AG09319 (cell line): ENCODE results near the gene MAMLD1.

Source experiments
- DNase-seq: peaks from one replicate; pipeline ENCODE4 v3.0.0-alpha.2; 2010; ENCODE audit warnings: low read depth; ENCODE audit errors: extremely low read depth
- TF ChIP-seq, protein P1 (sequence below): IDR thresholded peaks from 2 replicates; pipeline ENCODE4 v1.5.1; 2011; ENCODE audit warnings: low read depth, mild to moderate bottlenecking, inconsistent platforms, low read length, moderate library complexity

The MAMLD1 gene

DNA sequence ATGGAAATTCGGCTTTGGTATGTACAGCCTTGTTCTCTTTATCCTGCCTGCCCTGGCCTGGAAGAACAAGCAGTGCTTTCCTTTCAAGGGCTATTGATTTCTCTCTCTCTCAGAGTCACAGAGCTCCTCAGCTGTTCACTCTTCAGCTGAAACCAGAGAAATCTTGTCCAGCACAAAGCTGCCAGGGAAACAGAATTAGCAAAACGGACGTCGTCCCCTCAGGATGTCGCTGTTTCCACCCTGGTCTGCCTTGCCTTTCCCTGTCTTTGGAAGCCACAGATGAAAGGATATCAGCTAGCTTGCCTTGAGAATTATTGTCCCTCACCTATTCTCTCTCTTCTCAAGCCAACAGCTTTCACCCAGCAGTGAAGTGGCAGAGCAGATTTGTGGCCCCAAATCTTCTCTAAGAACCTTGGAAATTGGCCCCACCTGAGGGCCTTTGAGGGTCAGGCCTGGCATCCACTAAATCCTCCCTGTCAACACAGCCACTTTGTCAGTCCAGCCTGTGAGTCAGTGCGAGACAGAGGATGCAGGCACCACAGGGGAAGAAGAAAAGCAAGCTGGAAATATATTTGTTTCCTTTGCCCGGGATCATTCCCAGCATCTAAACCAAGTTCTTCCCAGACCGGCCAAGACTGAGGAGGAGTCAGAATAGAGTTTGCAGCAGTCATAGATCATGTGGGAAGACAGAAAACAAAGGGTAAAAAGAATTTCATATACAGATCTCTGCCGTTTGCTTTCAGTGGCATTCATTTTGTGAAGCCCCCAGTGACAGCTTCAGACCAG, 141.5 kb downstream of the MAMLD1 start:
- DNase-seq: no peak
- TF ChIP-seq, protein P1, sequence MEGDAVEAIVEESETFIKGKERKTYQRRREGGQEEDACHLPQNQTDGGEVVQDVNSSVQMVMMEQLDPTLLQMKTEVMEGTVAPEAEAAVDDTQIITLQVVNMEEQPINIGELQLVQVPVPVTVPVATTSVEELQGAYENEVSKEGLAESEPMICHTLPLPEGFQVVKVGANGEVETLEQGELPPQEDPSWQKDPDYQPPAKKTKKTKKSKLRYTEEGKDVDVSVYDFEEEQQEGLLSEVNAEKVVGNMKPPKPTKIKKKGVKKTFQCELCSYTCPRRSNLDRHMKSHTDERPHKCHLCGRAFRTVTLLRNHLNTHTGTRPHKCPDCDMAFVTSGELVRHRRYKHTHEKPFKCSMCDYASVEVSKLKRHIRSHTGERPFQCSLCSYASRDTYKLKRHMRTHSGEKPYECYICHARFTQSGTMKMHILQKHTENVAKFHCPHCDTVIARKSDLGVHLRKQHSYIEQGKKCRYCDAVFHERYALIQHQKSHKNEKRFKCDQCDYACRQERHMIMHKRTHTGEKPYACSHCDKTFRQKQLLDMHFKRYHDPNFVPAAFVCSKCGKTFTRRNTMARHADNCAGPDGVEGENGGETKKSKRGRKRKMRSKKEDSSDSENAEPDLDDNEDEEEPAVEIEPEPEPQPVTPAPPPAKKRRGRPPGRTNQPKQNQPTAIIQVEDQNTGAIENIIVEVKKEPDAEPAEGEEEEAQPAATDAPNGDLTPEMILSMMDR: no peak

DNA sequence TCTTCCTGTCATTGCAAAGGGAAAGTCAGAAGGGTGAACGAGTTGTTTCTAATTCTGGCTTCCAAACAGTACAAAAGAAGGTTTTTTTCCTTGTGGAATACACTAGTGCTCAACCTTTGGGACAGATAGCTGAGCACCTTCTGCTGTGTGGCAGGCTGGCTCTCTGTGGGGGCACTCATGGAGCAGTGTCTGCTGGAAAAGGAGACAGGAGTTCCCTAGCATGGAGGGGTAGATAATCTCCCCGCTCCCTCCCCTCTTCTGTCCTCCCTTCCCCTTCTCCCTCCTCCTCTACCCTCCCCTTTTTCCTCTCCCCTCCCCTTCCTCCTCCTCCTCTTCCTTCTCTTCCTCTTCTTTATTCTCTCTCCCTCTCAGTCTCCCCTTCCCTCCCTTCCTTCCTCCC, 142.9 kb downstream of the MAMLD1 start:
- no peak for DNase-seq
- TF ChIP-seq, protein P1: no peak

DNA sequence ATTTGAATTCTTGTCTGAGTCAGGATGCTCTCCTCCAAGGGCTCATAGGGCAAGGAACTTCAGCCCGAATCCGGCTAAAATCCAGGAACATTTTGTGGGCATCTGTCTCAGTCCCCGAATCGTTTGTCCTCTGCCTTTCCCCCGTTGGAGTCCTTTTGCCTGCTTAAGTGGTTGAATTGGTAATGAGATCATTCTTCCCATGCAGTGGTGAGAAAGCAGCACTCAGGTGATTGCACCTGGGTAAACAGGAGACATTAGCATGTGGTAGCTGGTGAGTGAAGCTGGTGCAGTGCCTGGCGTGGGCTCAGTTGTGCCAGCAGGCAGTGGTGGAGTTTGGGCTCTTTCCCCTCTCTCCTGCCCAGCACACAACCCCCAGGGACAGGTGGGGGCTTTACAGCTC, 143.4 kb downstream of the MAMLD1 start:
- DNase-seq: no peak
- TF ChIP-seq, protein P1: no peak

GRCh38 chrX:150507251-150507856, 144.2 kb downstream of the MAMLD1 start:
- TF ChIP-seq, protein P1: no peak

DNA sequence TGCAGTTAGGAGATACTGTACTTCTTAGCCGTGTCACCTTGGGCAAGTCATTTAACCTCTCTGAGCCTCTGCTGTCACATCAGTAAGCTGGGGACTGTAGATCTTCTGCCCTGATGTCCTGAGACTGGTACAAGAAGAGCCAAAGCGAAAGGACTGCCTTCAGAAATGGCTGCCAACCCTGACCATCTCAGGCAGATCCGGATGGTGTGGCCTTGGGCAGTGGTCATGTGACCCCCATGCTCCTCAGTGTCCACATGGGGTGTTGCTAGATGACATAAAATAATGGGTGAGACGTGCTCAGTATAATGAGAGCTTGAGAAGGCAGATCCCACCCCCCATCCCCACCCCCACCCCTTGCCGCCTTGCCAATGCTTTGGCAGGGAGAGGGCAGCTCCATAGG, 144.9 kb downstream of the MAMLD1 start:
- no peak for DNase-seq
- TF ChIP-seq, protein P1: no peak

More at GRCh38 chrX:150507251-150507856, 144.2 kb downstream of the MAMLD1 start:
- DNase-seq: no peak

DNA sequence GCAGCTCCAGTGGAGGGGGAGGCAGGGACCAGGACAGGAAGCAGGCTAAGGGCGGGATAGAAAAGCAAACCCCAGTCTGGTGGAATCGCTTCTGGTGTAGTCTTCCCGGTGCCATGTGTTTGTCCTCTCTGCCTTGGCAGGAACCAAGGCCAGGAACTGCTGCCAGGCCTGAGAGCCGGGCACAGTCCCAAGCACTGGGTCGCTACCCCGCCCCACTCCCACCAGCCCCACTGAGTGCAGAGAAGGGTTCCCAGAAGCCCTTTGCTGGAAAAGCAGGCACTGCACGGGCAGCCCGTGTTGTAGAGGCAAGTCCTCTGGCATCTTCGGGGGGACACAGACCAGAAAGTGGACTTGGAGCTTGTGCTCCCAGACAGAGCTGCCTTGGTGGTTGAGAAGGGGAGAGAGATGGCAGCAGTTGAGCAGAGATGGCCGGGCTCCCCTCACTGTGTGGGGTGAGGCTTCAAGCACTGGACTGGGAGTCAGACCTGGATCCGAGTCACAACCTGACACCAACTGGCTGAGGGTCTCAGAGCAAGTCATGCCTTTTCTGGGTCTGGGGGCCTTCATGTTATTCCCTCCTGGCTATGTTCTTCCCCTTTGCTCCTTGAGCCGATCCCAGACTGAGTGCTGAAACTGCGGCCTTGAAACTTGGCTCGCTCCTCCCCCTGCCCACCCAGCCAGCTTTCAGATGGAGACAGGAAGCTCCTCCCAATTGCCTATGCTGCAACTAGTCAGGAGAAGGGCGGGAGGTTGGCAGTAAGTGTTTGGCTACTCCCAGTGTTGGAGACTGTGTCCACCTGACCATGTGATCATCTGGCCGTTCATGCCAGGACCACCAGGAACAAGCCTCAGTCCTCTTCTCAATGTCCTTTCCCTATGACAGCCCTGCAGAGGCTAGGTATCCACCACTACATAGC, 145.6 kb downstream of the MAMLD1 start:
- peak; percentile 5 for DNase-seq
- TF ChIP-seq, protein P1: no peak
